ENCODE measurements around the gene GNB5.

GNB5 gene

DNA sequence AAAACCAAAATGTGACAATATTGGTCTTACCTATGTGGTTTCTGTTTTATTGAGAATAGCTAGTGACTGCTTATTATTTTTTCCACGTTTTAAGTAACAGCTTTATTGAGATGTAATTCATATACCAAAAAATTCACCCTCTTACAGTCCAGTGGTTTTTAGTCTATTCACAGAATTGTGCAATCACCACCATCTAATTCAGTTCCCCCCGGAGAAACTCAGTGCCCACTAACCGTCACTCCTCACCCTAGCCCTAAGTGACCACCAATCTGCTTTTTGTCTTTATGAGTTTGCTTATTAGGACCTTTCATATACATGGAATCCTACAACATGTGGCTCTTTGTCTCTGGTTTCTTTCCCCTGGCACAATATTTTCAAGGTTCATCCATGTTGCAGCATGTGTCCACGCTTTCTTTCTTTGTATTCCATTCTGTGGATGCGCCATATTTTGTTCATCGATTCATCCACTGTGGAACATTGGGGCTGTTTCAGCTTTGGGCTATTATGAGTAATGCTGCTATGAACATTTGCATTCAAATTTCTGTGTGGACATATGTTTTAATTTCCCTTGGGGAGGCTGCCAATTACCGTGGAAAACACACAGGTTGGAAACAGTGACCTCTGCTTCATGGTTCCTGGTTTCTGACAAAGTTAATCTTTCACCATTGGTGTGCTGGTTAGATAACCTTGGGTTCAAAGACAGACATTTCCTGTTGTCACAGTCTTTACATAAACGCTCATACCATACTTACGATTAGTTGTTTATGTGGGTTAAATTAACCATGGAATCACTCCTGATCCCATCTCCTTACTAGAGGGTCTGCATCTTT, 75.4 kb downstream of the GNB5 start:
- Mint-ChIP-seq H3K27ac (no peak overlapping the region), H3K36me3 (ENCODE audit: insufficient read depth) (peaks cover 7% of the 10 kb centered on the region), H3K9me3 (no peaks in the 10 kb centered on the region), H3K4me1 (ENCODE audit: low read depth in 2 of 2) (peaks cover 2 to 4% of the 10 kb centered on the region in 2 donors), H3K4me3 (no peak overlapping the region), H3K27me3 (peaks cover 8 to 10% of the 10 kb centered on the region in 2 donors)
- no peak for DNase-seq
- ATAC-seq (replicated peaks), result no peak

DNA sequence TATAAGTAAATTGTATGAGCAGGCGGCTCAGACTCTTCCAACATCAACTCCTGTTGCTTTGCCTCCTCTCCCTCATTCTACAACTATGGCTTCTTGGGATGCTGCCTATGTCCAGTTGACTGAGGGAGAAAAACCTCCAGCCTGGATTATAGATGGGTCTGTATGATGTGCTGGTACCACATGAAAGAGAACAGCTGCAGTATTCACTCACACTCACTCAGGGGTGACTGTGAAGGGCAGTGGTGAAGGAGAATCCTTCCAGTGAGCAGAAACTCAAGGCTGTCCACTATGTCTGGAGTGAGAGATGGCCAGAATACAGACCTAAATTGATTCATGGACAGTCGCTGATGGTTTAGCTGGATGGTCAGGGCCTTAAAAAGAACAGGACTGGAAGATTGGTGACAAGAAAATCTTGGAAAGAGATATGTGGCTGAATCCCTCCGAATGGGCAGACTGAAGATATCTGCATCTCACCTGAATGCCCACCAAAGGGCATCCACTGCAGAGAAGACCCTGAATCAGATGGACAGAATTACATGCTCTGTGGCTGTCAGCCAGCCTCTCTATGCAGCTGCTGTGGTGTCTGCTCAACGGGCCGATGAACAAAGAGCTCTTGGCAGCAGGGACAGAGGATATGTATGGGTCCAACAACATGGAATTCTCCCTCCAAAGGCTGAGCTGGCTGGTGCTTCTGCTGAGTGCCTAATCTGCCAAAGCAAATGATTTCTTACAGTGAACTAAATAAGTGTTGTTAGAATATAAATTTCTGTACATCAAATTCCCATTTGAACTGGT, 76.7 kb downstream of the GNB5 start:
- DNase-seq (no peak), ATAC-seq (replicated peaks) (no peak)
- H3K36me3 Mint-ChIP-seq (ENCODE audit: insufficient read depth), result peaks cover 7% of the 10 kb centered on the region
- peaks cover 2 to 4% of the 10 kb centered on the region in 2 donors for H3K4me1 Mint-ChIP-seq (ENCODE audit: low read depth in 2 of 2)
- H3K9me3 Mint-ChIP-seq, result no peaks in the 10 kb centered on the region
- H3K27me3 Mint-ChIP-seq, result peaks cover 21% of the 10 kb centered on the region in 2 donors
- no peak overlapping the region for H3K4me3 Mint-ChIP-seq
- no peak overlapping the region for H3K27ac Mint-ChIP-seq

- Mint-ChIP-seq H3K27me3 (peaks cover 26 to 28% of the 10 kb centered on the region in 2 donors), H3K27ac (no peak overlapping the region), H3K4me3 (no peak overlapping the region), H3K4me1 (ENCODE audit: low read depth in 2 of 2) (peaks cover 2 to 4% of the 10 kb centered on the region in 2 donors), H3K9me3 (no peaks in the 10 kb centered on the region), H3K36me3 (ENCODE audit: insufficient read depth) (peaks cover 3% of the 10 kb centered on the region)
- ATAC-seq (replicated peaks) (no peak), DNase-seq (no peak)
Observed at GRCh38 chr15:52113708-52114107, 77.5 kb downstream of the GNB5 start.

DNA sequence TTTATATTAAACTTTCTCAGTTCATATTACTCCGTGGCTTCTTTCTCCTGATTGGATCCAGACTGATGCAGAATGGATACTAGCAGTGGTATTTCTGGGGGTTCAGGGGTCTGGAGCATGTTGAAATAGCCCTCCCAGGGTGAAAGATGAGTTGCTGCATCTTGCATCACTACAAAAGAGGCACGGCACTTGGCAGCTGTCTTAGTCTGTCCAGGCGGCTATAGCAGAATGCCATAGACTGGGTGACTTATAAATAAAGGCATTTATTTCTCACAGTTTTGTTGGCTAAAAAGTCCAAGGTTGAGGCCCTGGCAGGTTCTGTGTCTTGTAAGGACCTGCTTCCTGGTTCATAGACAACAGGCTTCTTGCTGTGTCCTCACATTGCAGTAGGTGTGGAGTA, 78.0 kb downstream of the GNB5 start:
- Mint-ChIP-seq H3K36me3 (ENCODE audit: insufficient read depth) (peaks cover 3% of the 10 kb centered on the region), H3K4me1 (ENCODE audit: low read depth in 2 of 2) (peaks cover 2 to 4% of the 10 kb centered on the region in 2 donors), H3K9me3 (no peaks in the 10 kb centered on the region), H3K27ac (no peak overlapping the region), H3K27me3 (peaks cover 27 to 33% of the 10 kb centered on the region in 2 donors), H3K4me3 (peak overlapping the region; percentile 6 to 37)
- ATAC-seq (replicated peaks) (no peak), DNase-seq (no peak)

DNA sequence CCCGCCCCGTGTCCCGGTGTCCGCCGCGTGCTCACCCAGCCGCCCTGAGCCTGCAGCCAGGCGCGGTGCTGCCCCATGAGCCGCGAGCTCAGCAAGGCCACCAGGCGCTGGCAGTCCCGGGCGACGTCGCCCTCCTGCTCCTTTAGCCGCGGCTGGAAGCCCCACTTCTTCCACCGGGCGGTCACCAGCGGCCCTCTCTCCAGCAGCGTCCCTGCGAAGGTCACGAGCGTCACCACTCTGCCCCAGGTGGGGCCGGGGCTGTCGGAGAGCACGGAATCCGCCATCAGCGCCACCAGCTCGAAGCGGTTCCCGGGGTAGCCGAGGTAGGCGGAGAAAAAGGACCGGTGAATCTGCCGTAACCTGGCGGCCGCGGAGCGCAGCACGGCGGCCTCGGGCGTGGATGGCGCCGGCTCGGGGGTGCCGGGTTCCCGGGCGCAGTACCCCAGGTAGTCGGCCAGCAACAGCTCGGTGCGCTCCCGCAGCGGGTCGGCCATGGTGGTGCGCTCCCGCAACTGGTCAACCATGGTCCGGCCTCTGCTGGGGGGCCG, 78.9 kb downstream of the GNB5 start:
- no peak overlapping the region for H3K27ac Mint-ChIP-seq

DNA sequence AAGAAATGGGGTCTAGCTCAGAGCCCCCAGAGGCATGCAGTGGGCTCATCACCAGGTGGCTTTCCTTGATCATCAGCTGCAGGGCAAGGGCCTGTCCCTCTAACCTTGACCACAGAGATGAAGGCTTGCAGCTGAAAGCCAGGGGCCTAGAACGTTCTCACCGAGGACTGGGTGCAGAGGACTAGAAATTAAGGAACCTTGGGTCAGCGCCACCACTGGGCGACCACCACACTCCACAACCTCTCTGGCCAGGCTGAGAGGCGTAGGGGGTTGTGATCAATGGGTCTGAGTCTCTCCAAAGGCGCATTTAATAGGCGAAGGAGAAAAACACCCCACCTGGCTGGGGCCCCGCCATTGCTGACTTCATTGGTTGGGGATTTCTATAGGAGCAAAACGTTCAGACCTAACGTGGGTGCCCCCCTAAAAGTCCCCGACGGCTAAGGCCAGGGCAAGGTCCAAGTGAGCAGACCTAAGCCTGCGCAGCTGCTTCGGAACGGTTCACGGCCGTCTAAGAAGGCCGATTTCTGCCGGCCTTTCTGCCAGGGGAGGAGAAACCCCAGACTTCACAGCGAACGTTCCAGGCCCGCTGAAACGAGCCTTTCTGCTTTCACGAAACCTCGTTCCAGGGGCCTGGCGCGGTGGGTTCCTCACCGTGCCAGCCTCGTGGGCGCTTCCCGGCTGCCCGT, 79.5 kb downstream of the GNB5 start:
- DNase-seq (no peak), ATAC-seq (replicated peaks) (no peak)
- no peak overlapping the region for H3K27ac Mint-ChIP-seq
- H3K27me3 Mint-ChIP-seq, result peaks cover 27 to 40% of the 10 kb centered on the region in 2 donors
- H3K4me1 Mint-ChIP-seq (ENCODE audit: low read depth in 2 of 2), result peaks cover 2 to 4% of the 10 kb centered on the region in 2 donors
- H3K36me3 Mint-ChIP-seq (ENCODE audit: insufficient read depth), result peaks cover 3% of the 10 kb centered on the region
- H3K4me3 Mint-ChIP-seq, result peak overlapping the region; percentile 61 to 68
- H3K9me3 Mint-ChIP-seq, result no peaks in the 10 kb centered on the region

More for the DNA sequence above, 78.9 kb downstream of the GNB5 start:
- H3K4me3 Mint-ChIP-seq, result peak overlapping the region; percentile 61 to 68
- peaks cover 27 to 34% of the 10 kb centered on the region in 2 donors for H3K27me3 Mint-ChIP-seq
- DNase-seq, result peak; percentile 8 to 21 (median 12)
- no peaks in the 10 kb centered on the region for H3K9me3 Mint-ChIP-seq
- peaks cover 2 to 4% of the 10 kb centered on the region in 2 donors for H3K4me1 Mint-ChIP-seq (ENCODE audit: low read depth in 2 of 2)
- peaks cover 3% of the 10 kb centered on the region for H3K36me3 Mint-ChIP-seq (ENCODE audit: insufficient read depth)
- ATAC-seq (replicated peaks), result peak; percentile 83

GRCh38 chr15:52109559-52110451, 81.4 kb downstream of the GNB5 start:
- DNase-seq (no peak), ATAC-seq (replicated peaks) (no peak)
- Mint-ChIP-seq H3K4me3 (no peak overlapping the region), H3K27me3 (peaks cover 27 to 43% of the 10 kb centered on the region in 2 donors), H3K36me3 (ENCODE audit: insufficient read depth) (peaks cover 3% of the 10 kb centered on the region), H3K9me3 (no peaks in the 10 kb centered on the region), H3K4me1 (ENCODE audit: low read depth in 2 of 2) (peaks cover 0 to 2% of the 10 kb centered on the region in 2 donors), H3K27ac (peak overlapping the region in 1 of 2 donors; percentile 19)

- H3K27ac Mint-ChIP-seq, result no peak overlapping the region
- no peak overlapping the region for H3K4me3 Mint-ChIP-seq
- H3K9me3 Mint-ChIP-seq, result no peaks in the 10 kb centered on the region
- DNase-seq, result no peak
- no peak for ATAC-seq (replicated peaks)
- peaks cover 0 to 2% of the 10 kb centered on the region in 2 donors for H3K4me1 Mint-ChIP-seq (ENCODE audit: low read depth in 2 of 2)
- H3K27me3 Mint-ChIP-seq, result peaks cover 27 to 56% of the 10 kb centered on the region in 2 donors
- H3K36me3 Mint-ChIP-seq (ENCODE audit: insufficient read depth), result peaks cover 1% of the 10 kb centered on the region
Observed at GRCh38 chr15:52107238-52107637, 84.0 kb downstream of the GNB5 start.

- DNase-seq, result no peak
- no peak for ATAC-seq (replicated peaks)
- Mint-ChIP-seq H3K4me1 (ENCODE audit: low read depth in 2 of 2) (peaks cover 0 to 4% of the 10 kb centered on the region in 2 donors), H3K27ac (no peak overlapping the region), H3K36me3 (ENCODE audit: insufficient read depth) (no peaks in the 10 kb centered on the region), H3K4me3 (no peak overlapping the region), H3K27me3 (peaks cover 27 to 61% of the 10 kb centered on the region in 2 donors), H3K9me3 (no peaks in the 10 kb centered on the region)
Observed at GRCh38 chr15:52106641-52107040, 84.6 kb downstream of the GNB5 start.

GRCh38 chr15:52105846-52106245, 85.3 kb downstream of the GNB5 start:
- Mint-ChIP-seq H3K9me3 (no peaks in the 10 kb centered on the region), H3K27me3 (peaks cover 19 to 54% of the 10 kb centered on the region in 2 donors), H3K27ac (no peak overlapping the region), H3K4me1 (ENCODE audit: low read depth in 2 of 2) (peaks cover 0 to 2% of the 10 kb centered on the region in 2 donors), H3K4me3 (no peak overlapping the region), H3K36me3 (ENCODE audit: insufficient read depth) (no peaks in the 10 kb centered on the region)
- DNase-seq (no peak), ATAC-seq (replicated peaks) (no peak)

DNA sequence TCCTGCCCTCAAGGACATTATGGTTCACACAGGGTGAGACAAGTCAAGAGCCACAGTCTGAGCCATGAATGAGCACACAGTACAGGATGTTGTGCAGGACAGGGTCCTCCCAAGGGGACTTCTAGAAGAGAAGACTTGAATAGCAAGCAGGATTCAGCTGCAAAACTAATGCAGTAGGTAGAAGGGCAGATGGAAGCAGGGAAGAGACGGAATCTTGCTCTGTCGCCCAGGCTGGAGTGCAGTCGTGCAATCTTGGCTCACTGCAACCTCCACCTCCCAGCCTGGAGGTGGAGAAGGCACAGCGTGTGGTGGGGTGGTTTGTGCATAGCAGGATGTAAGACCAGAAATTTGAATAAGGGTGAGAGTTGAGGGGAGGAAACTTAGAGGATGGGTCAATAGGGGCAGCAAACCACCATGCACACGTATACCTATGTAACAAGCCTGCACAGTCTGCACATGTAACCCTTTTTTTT, 86.6 kb downstream of the GNB5 start:
- Mint-ChIP-seq H3K36me3 (ENCODE audit: insufficient read depth) (no peaks in the 10 kb centered on the region), H3K27me3 (peaks cover 8 to 44% of the 10 kb centered on the region in 2 donors), H3K9me3 (no peaks in the 10 kb centered on the region), H3K27ac (peak overlapping the region in 1 of 2 donors; percentile 36), H3K4me3 (no peak overlapping the region), H3K4me1 (ENCODE audit: low read depth in 2 of 2) (peaks cover 0 to 2% of the 10 kb centered on the region in 2 donors)
- DNase-seq, result no peak
- ATAC-seq (replicated peaks), result no peak

Data from effector memory CD8-positive, alpha-beta T cell (primary cell).